ENCODE results near the gene NCBP3. TPM values are rescaled to one million over a fixed set of nuclear protein-coding genes. Genes with fewer than 3 reads are reported as not detected.
A peak's percentile ranks its signal among the peaks of the same experiment; 100 is the strongest.

Gene NCBP3
- total and polyA plus RNA-seq, 2 of the 8 experiments (the other 6 are each of a cell fraction or from before 2014, with no cell fraction given), result 19.6 to 46.1 TPM

GRCh38 chr17:3885970-3886369, 39.9 kb upstream of the NCBP3 start:
- Histone ChIP-seq H3K9ac (replicated peaks in 1 of 4; ENCODE audit: extremely low read depth in 1 of 4, low read depth in 3 of 4, low read length in 3 of 4) (no peak overlapping the region), H2BK12ac (ENCODE audit: low read depth, low read length) (no peak overlapping the region), H3K9me3 (ENCODE audit: insufficient read depth in 2 of 2, low read depth in 1 of 2, low read length in 1 of 2) (no peaks in the 10 kb centered on the region), H2AK5ac (ENCODE audit: low read depth, low read length) (no peak overlapping the region), H4K5ac (ENCODE audit: insufficient read length, low read depth, low read length) (no peak overlapping the region), H3K79me2 (ENCODE audit: control insufficient read depth in 1 of 2, insufficient read depth in 2 of 2, low read length in 2 of 2) (no peaks in the 10 kb centered on the region; a peak in 1 of 4 replicates), H4K91ac (replicated peaks; ENCODE audit: insufficient read length, low read length) (no peak overlapping the region), H3K4me1 (replicated peaks in 1 of 4; ENCODE audit: control insufficient read depth in 3 of 4, insufficient read depth in 4 of 4, low read length in 3 of 4) (peaks cover 0 to 18% (median 10%) of the 10 kb centered on the region in 4 experiments; a peak in 6 of 7 replicates), H2BK5ac (ENCODE audit: low read depth, low read length) (no peak overlapping the region), H2AFZ (ENCODE audit: low read length) (no peak overlapping the region), H3K27me3 (replicated peaks in 1 of 4; ENCODE audit: control insufficient read depth in 3 of 4, extremely low read depth in 1 of 4, insufficient read depth in 3 of 4, low read length in 3 of 4) (no peaks in the 10 kb centered on the region), H3K36me3 (ENCODE audit: control insufficient read depth in 2 of 4, insufficient read depth in 4 of 4, low read length in 3 of 4) (peaks cover 3 to 9% (median 5%) of the 10 kb centered on the region in 4 experiments; a peak in 5 of 8 replicates), H3K14ac (ENCODE audit: insufficient read length) (no peak overlapping the region), H3K23ac (ENCODE audit: insufficient read length) (no peak overlapping the region), H3K79me1 (ENCODE audit: low read depth, low read length) (peaks cover 4% of the 10 kb centered on the region; the same call in 1 of the 2 replicates), H2BK15ac (ENCODE audit: low read length) (no peak overlapping the region), H3K18ac (ENCODE audit: extremely low read depth, low read length) (no peak overlapping the region), H3K4me3 (ENCODE audit: extremely low read depth in 1 of 4, insufficient read depth in 2 of 4, low read depth in 3 of 4, low read length in 4 of 4) (no peak overlapping the region), H2BK20ac (ENCODE audit: low read length) (no peak overlapping the region), H3K27ac (ENCODE audit: low read depth, low read length) (no peak overlapping the region), H3K56ac (replicated peaks; ENCODE audit: insufficient read length, low read depth, low read length) (no peak overlapping the region), H4K8ac (ENCODE audit: extremely low read depth, insufficient read depth, low read length) (no peak overlapping the region), H3K4ac (replicated peaks; ENCODE audit: insufficient read length, low read depth, low read length) (no peak overlapping the region), H3K23me2 (ENCODE audit: low read depth, low read length) (no peaks in the 10 kb centered on the region), H2BK120ac (replicated peaks; ENCODE audit: low read depth, low read length) (no peak overlapping the region), H4K20me1 (replicated peaks in 1 of 2; ENCODE audit: control insufficient read depth in 1 of 2, insufficient read depth in 2 of 2, low read length in 2 of 2) (peaks cover 2 to 3% of the 10 kb centered on the region in 2 experiments), H3K4me2 (ENCODE audit: insufficient read depth in 1 of 2, low read depth in 2 of 2, low read length in 2 of 2) (no peak overlapping the region)
- ChIA-PET POLR2A (ENCODE audit: partially characterized antibody) (no interaction called here), CTCF (ENCODE audit: partially characterized antibody) (interaction anchor here (1.9 to 5.0 kb wide), 2 partner anchors 22 to 28 kb away, joined by 8 to 33 read pairs; no protein-coding TSS in a partner anchor)
- no peak for TF ChIP-seq KDM1A (IDR thresholded peaks at IDR 0.05; ENCODE audit: borderline replicate concordance, low read length)
- TF ChIP-seq JUND (IDR thresholded peaks at IDR 0.05; ENCODE audit: low read length), result 0 out of 2 replicates have a peak, but pooled peaks have one; percentile 8
- DNase-seq (ENCODE audit: low read depth in 1 of 2, low spot score in 2 of 2) (no peak), FAIRE-seq (no peak)
- WGBS, 2 experiments (ENCODE audit: extremely low coverage in 1 of 2, insufficient coverage in 1 of 2, insufficient read length in 1 of 2, insufficient replicate concordance in 2 of 2, low coverage in 1 of 2, low lambda C conversion rate in 2 of 2, missing lambda C conversion rate in 1 of 2), result 89% methylated on average over 4 of the region's 4 CpGs; no CpG with 5 or more reads in 1 of the 2 experiments
